SK-N-SH treated with all-trans-retinoic acid at 6 μM for 48 hours (cell line): ENCODE results near the gene MAB21L3.

Experiments
- ATAC-seq: fragments of 200-7000 bp; cut with Tn5 transposase; 3 replicates; pipeline ENCODE4 v1.9.1; 2020; ENCODE audit warnings: mild to moderate bottlenecking, moderate library complexity
- ARNTL ChIP-seq: fragments of 450-650 bp; formaldehyde crosslinking; IDR thresholded peaks from 2 replicates; pipeline ENCODE4 v1.5.0; 2020; ENCODE audit warnings: low read depth, mild to moderate bottlenecking, moderate library complexity, borderline replicate concordance
- BACH2 ChIP-seq: fragments of 250-450 bp; sonication (Bioruptor Pico); IDR thresholded peaks from 2 replicates; pipeline ENCODE4 v1.9.0; 2021; ENCODE audit warnings: mild to moderate bottlenecking, borderline replicate concordance
- CREB5 ChIP-seq: fragments of 250-450 bp; sonication (Bioruptor Pico); IDR thresholded peaks from 2 replicates; pipeline ENCODE4 v1.5.1; 2020; ENCODE audit warnings: low read depth, mild to moderate bottlenecking, moderate library complexity
- CSDC2 ChIP-seq: fragments of 250-450 bp; sonication (Bioruptor Pico); IDR thresholded peaks from 2 replicates; pipeline ENCODE4 v1.5.0; 2020; ENCODE audit warnings: mild to moderate bottlenecking, moderate library complexity
- CSRNP3 ChIP-seq: fragments of 250-450 bp; sonication (Bioruptor Pico); IDR thresholded peaks from 2 replicates; pipeline ENCODE4 v1.5.1; 2021; ENCODE audit warnings: mild to moderate bottlenecking, moderate library complexity
- ESRRG ChIP-seq: fragments of 250-450 bp; sonication (Bioruptor Pico); IDR thresholded peaks from 2 replicates; pipeline ENCODE4 v1.6.1; 2021; ENCODE audit warnings: mild to moderate bottlenecking
- POU6F1 ChIP-seq: fragments of 250-450 bp; sonication (Bioruptor Pico); IDR thresholded peaks from 2 replicates; pipeline ENCODE4 v1.8.0; 2021; ENCODE audit warnings: low read depth, mild to moderate bottlenecking, moderate library complexity, borderline replicate concordance
- PPARA ChIP-seq: fragments of 250-450 bp; sonication (Bioruptor Pico); IDR thresholded peaks from 2 replicates; pipeline ENCODE4 v1.5.0; 2020; ENCODE audit warnings: mild to moderate bottlenecking, borderline replicate concordance
- RARB ChIP-seq: fragments of 250-450 bp; sonication (Bioruptor Pico); IDR thresholded peaks from 2 replicates; pipeline ENCODE4 v1.8.0; 2021; ENCODE audit warnings: mild to moderate bottlenecking, moderate library complexity
- TCF4 ChIP-seq: fragments of 250-450 bp; sonication (Bioruptor Pico); IDR thresholded peaks from 2 replicates; pipeline ENCODE4 v1.8.0; 2021; ENCODE audit warnings: mild to moderate bottlenecking, moderate library complexity, borderline replicate concordance
- TOX ChIP-seq: fragments of 250-450 bp; sonication (Bioruptor Pico); IDR thresholded peaks from 2 replicates; pipeline ENCODE4 v1.8.0; 2021; ENCODE audit warnings: mild to moderate bottlenecking, moderate library complexity, borderline replicate concordance
- TSHZ2 ChIP-seq: fragments of 250-450 bp; sonication (Bioruptor Pico); IDR thresholded peaks from 2 replicates; pipeline ENCODE4 v1.5.0; 2020; ENCODE audit warnings: mild to moderate bottlenecking, moderate library complexity
- ZC3H10 ChIP-seq: fragments of 250-450 bp; sonication (Bioruptor Pico); IDR thresholded peaks from 2 replicates; pipeline ENCODE4 v1.5.1; 2021; ENCODE audit warnings: mild to moderate bottlenecking, moderate library complexity
- ZFP30 ChIP-seq: fragments of 450-650 bp; formaldehyde crosslinking; IDR thresholded peaks from 2 replicates; pipeline ENCODE4 v1.5.0; 2022; ENCODE audit warnings: mild to moderate bottlenecking, moderate library complexity
- ZNF565 ChIP-seq: fragments of 450-650 bp; formaldehyde crosslinking; conservative IDR thresholded peaks from 2 replicates; pipeline ENCODE4 v1.5.0; 2020; ENCODE audit warnings: low read depth, mild to moderate bottlenecking, moderate library complexity

MAB21L3 gene

GRCh38 chr1:116151739-116152576 lies 40.8 kb downstream of the MAB21L3 start:
- peak; percentile 100 for ATAC-seq
- TF ChIP-seq TSHZ2 (CRISPR knock-in tag) (peak; percentile 33; the same call in 1 of the 2 replicates), RARB (CRISPR knock-in tag) (no peak), TOX (CRISPR knock-in tag) (no peak), ESRRG (no peak)

- no peak for ATAC-seq
- TF ChIP-seq BACH2 (CRISPR knock-in tag): no peak
- TF ChIP-seq PPARA (CRISPR knock-in tag): no peak
- TF ChIP-seq POU6F1 (CRISPR knock-in tag): no peak
Observed at GRCh38 chr1:116152577-116152943, 41.4 kb downstream of the MAB21L3 start.

- no peak for TF ChIP-seq CREB5 (CRISPR knock-in tag)
- TF ChIP-seq, all 23 proteins: peak for 0
- no peak for ATAC-seq
Observed at GRCh38 chr1:116152950-116153691, 41.9 kb downstream of the MAB21L3 start.

GRCh38 chr1:116153692-116154031 lies 42.5 kb downstream of the MAB21L3 start:
- no peak for TF ChIP-seq POU6F1 (CRISPR knock-in tag)
- no peak for ATAC-seq

- no peak for ATAC-seq
- no peak for TF ChIP-seq ZC3H10 (CRISPR knock-in tag)
- no peak for TF ChIP-seq CSDC2 (CRISPR knock-in tag)
- TF ChIP-seq RARB (CRISPR knock-in tag): no peak
- no peak for TF ChIP-seq PPARA (CRISPR knock-in tag)
- no peak for TF ChIP-seq ARNTL (CRISPR knock-in tag)
- TF ChIP-seq CREB5 (CRISPR knock-in tag): no peak
- TF ChIP-seq TOX (CRISPR knock-in tag): no peak
- no peak for TF ChIP-seq CSRNP3 (CRISPR knock-in tag)
- no peak for TF ChIP-seq TSHZ2 (CRISPR knock-in tag)
- no peak for TF ChIP-seq BACH2 (CRISPR knock-in tag)
- TF ChIP-seq POU6F1 (CRISPR knock-in tag): no peak
- TF ChIP-seq ZFP30 (CRISPR knock-in tag): no peak
- no peak for TF ChIP-seq ZNF565 (CRISPR knock-in tag)
- TF ChIP-seq TCF4 (CRISPR knock-in tag): no peak
Observed at GRCh38 chr1:116154536-116154935, 43.3 kb downstream of the MAB21L3 start.
